ENCODE results near the gene KSR2. TPM values are rescaled to one million over a fixed set of nuclear protein-coding genes. Genes with fewer than 3 reads are reported as not detected.

KSR2 gene
- total RNA-seq, 1 donor, result under 0.01 TPM

DNA sequence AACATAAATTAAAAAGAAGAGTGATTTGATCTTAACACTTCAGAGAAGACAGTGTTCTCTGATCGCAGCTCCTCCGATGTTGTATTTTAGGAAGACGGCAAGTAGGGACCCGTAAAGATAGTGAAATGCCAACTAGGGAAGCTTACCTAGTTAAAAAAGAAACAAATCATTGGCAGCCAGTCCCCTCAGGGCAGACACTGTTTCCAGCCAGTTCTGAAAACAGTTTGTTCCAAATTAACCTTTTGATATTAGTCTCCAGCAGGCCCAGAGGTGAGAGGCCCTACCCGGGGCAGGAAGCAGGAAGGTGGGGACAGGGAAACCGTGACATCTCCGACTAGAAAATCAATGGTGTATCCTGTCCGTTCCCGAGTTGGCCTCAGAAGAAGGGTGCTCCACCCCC lies 56.0 kb downstream of the KSR2 start:
- Histone ChIP-seq H2AFZ (ENCODE audit: low read length) (no peak overlapping the region), H3K79me2 (ENCODE audit: insufficient read depth, low read length) (no peaks in the 10 kb centered on the region), H3K9me3 (ENCODE audit: low read depth, low read length) (no peaks in the 10 kb centered on the region), H3K36me3 (ENCODE audit: insufficient read depth, low read length) (no peaks in the 10 kb centered on the region), H3K4me1 (ENCODE audit: insufficient read depth, low read length) (no peaks in the 10 kb centered on the region), H3K4me2 (ENCODE audit: insufficient read depth, low read length) (no peak overlapping the region), H3K27ac (ENCODE audit: low read depth, low read length) (no peak overlapping the region), H3K27me3 (ENCODE audit: insufficient read depth, low read length) (no peaks in the 10 kb centered on the region), H3K4me3 (ENCODE audit: insufficient read depth, low read length) (no peak overlapping the region), H4K20me1 (ENCODE audit: insufficient read depth, low read length) (no peaks in the 10 kb centered on the region)
- TF ChIP-seq CTCF (IDR thresholded peaks at IDR 0.05; ENCODE audit: extremely low read depth, low read depth, low read length), result no peak
- DNase-seq (ENCODE audit: insufficient read length, low spot score, missing footprints), result no peak

DNA sequence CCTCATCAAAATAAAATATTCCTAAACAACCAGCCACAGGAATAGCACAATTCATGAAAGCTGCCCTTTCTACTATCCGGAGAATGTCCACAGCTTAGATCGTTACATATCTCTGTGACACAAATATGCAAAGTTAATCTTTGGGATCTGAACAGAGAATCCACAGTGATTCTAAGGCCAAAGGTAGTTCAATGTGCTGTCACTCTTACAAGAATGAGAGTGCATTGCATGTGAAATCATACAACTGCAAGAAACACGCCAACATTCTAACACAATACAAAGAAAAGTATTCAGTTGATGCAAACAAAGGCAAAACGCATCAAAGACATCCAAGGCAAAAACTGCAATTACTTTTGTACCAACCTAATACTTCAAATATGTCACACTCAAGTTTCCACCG lies 60.4 kb downstream of the KSR2 start:
- H3K4me2 ChIP-seq (ENCODE audit: insufficient read depth, low read length), result no peak overlapping the region
- DNase-seq (ENCODE audit: insufficient read length, low spot score, missing footprints), result no peak
- H2AFZ ChIP-seq (ENCODE audit: low read length), result no peak overlapping the region
- no peak overlapping the region for H3K4me3 ChIP-seq (ENCODE audit: insufficient read depth, low read length)
- no peaks in the 10 kb centered on the region for H3K9me3 ChIP-seq (ENCODE audit: low read depth, low read length)
- no peaks in the 10 kb centered on the region for H4K20me1 ChIP-seq (ENCODE audit: insufficient read depth, low read length)
- no peak for TF ChIP-seq CTCF (IDR thresholded peaks at IDR 0.05; ENCODE audit: extremely low read depth, low read depth, low read length)
- no peak overlapping the region for H3K27ac ChIP-seq (ENCODE audit: low read depth, low read length)
- H3K27me3 ChIP-seq (ENCODE audit: insufficient read depth, low read length), result no peaks in the 10 kb centered on the region
- H3K4me1 ChIP-seq (ENCODE audit: insufficient read depth, low read length), result no peaks in the 10 kb centered on the region
- no peaks in the 10 kb centered on the region for H3K79me2 ChIP-seq (ENCODE audit: insufficient read depth, low read length)
- H3K36me3 ChIP-seq (ENCODE audit: insufficient read depth, low read length), result no peaks in the 10 kb centered on the region

DNA sequence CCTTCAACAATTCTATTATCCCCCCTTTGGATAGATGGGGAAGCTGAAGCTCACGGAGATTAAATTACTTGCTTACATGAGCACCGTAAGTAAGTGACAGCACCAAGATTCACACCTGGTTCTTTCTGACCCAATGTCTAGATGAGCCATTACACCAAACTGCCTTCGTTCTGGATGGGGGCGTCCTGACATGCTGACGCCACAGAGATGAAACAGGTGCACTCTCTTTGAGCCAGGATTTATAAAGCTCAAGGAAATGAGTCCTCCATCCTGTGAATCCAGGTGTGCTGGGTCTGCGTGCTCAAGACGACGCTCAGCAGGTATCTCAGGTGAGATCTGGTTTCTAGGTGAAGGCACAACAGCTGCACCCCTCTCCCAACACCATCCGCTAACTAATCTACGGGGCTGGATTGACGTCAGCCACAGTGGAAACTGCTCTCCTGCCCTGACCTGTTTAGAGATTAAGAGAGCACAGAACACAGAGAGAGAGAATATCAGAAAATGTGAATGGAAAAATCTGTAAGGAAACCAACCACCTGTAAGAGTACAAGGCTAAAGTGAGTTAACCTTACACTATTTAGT lies 61.6 kb downstream of the KSR2 start:
- H3K9me3 ChIP-seq (ENCODE audit: low read depth, low read length), result no peaks in the 10 kb centered on the region
- no peak overlapping the region for H2AFZ ChIP-seq (ENCODE audit: low read length)
- no peak overlapping the region for H3K4me3 ChIP-seq (ENCODE audit: insufficient read depth, low read length)
- no peaks in the 10 kb centered on the region for H3K36me3 ChIP-seq (ENCODE audit: insufficient read depth, low read length)
- no peak overlapping the region for H3K27ac ChIP-seq (ENCODE audit: low read depth, low read length)
- H3K79me2 ChIP-seq (ENCODE audit: insufficient read depth, low read length), result no peaks in the 10 kb centered on the region
- TF ChIP-seq CTCF (IDR thresholded peaks at IDR 0.05; ENCODE audit: extremely low read depth, low read depth, low read length), result no peak
- no peaks in the 10 kb centered on the region for H4K20me1 ChIP-seq (ENCODE audit: insufficient read depth, low read length)
- H3K4me2 ChIP-seq (ENCODE audit: insufficient read depth, low read length), result no peak overlapping the region
- no peaks in the 10 kb centered on the region for H3K27me3 ChIP-seq (ENCODE audit: insufficient read depth, low read length)
- no peaks in the 10 kb centered on the region for H3K4me1 ChIP-seq (ENCODE audit: insufficient read depth, low read length)
- DNase-seq (ENCODE audit: insufficient read length, low spot score, missing footprints), result no peak

GRCh38 chr12:117904051-117904450 lies 64.7 kb downstream of the KSR2 start:
- Histone ChIP-seq H3K79me2 (ENCODE audit: insufficient read depth, low read length) (no peaks in the 10 kb centered on the region), H3K4me2 (ENCODE audit: insufficient read depth, low read length) (no peak overlapping the region), H3K36me3 (ENCODE audit: insufficient read depth, low read length) (no peaks in the 10 kb centered on the region), H4K20me1 (ENCODE audit: insufficient read depth, low read length) (no peaks in the 10 kb centered on the region), H3K27me3 (ENCODE audit: insufficient read depth, low read length) (no peaks in the 10 kb centered on the region), H3K9me3 (ENCODE audit: low read depth, low read length) (peaks cover 2% of the 10 kb centered on the region), H2AFZ (ENCODE audit: low read length) (no peak overlapping the region), H3K27ac (ENCODE audit: low read depth, low read length) (no peak overlapping the region), H3K4me1 (ENCODE audit: insufficient read depth, low read length) (no peaks in the 10 kb centered on the region), H3K4me3 (ENCODE audit: insufficient read depth, low read length) (no peak overlapping the region)
- no peak for DNase-seq (ENCODE audit: insufficient read length, low spot score, missing footprints)
- no peak for TF ChIP-seq CTCF (IDR thresholded peaks at IDR 0.05; ENCODE audit: extremely low read depth, low read depth, low read length)

Data from osteoblast (primary cell).